HepG2 (cell line): ENCODE results near the gene PXYLP1. TPM values are rescaled to one million over a fixed set of nuclear protein-coding genes. Genes with fewer than 3 reads are reported as not detected.

ENCODE experiments used
- BORCS8-MEF2B ChIP-seq: sonication (generic); formaldehyde crosslinking; IDR thresholded peaks from 2 replicates; pipeline ENCODE4 v1.8.0; 2022; ENCODE audit warnings: mild to moderate bottlenecking, missing genetic modification reagents
- BRCA1 ChIP-seq: sonication (generic); formaldehyde crosslinking; IDR thresholded peaks from 2 replicates; pipeline ENCODE4 v1.4.0; 2020; ENCODE audit warnings: missing genetic modification reagents
- ELF3 ChIP-seq: IDR thresholded peaks from 2 replicates; pipeline ENCODE4 v1.6.1; 2016; ENCODE audit warnings: missing genetic modification reagents, missing compliant biosample characterization
- EP300 ChIP-seq, 3 experiments: sonication (generic) in 1 of 3; formaldehyde crosslinking in 1 of 3; IDR thresholded peaks; 2 replicates each; pipeline versions ENCODE4 v1.5.1 to v1.6.1; 2011 to 2020; ENCODE audit warnings: low read depth in 2 of 3, low read length in 2 of 3, borderline replicate concordance in 1 of 3, improper control_type of control experiment in 1 of 3, mild to moderate bottlenecking in 1 of 3, missing genetic modification reagents in 1 of 3, moderate library complexity in 1 of 3
- HNF4G ChIP-seq, 2 experiments: sonication (generic) in 1 of 2; formaldehyde crosslinking in 1 of 2; IDR thresholded peaks; 2 replicates each; pipeline versions ENCODE4 v1.4.0 to v1.6.1; 2011 to 2020; ENCODE audit warnings: borderline replicate concordance in 2 of 2, low read depth in 2 of 2, mild to moderate bottlenecking in 2 of 2, low read length in 1 of 2, missing genetic modification reagents in 1 of 2, moderate library complexity in 1 of 2
- NFYC ChIP-seq: IDR thresholded peaks from 2 replicates; pipeline ENCODE4 v1.6.1; 2016; ENCODE audit warnings: missing genetic modification reagents, missing compliant biosample characterization
- PAF1 ChIP-seq: IDR thresholded peaks from 2 replicates; pipeline ENCODE4 v1.6.1; 2016; ENCODE audit warnings: missing genetic modification reagents, missing compliant biosample characterization
- PHB2 ChIP-seq: fragments of 450-650 bp; IDR thresholded peaks from 2 replicates; pipeline ENCODE4 v1.6.1; 2018; ENCODE audit not compliant: partially characterized antibody
- RARA ChIP-seq: IDR thresholded peaks from 2 replicates; pipeline ENCODE4 v1.6.1; 2016; ENCODE audit warnings: missing genetic modification reagents, missing compliant biosample characterization
- SIX4 ChIP-seq: sonication (generic); formaldehyde crosslinking; IDR thresholded peaks from 2 replicates; pipeline ENCODE4 v1.4.0; 2020; ENCODE audit warnings: missing genetic modification reagents
- SP4 ChIP-seq: sonication (generic); formaldehyde crosslinking; IDR thresholded peaks from 2 replicates; pipeline ENCODE4 v1.8.1; 2023; ENCODE audit warnings: mild to moderate bottlenecking, missing genetic modification reagents
- WIZ ChIP-seq: sonication (generic); formaldehyde crosslinking; IDR thresholded peaks from 2 replicates; pipeline ENCODE4 v1.5.1; 2020; ENCODE audit warnings: mild to moderate bottlenecking, missing genetic modification reagents
- ZMYM4 ChIP-seq: sonication (generic); formaldehyde crosslinking; IDR thresholded peaks from 2 replicates; pipeline ENCODE4 v1.8.1; 2023; ENCODE audit warnings: mild to moderate bottlenecking, missing genetic modification reagents
- ZNF7 ChIP-seq: IDR thresholded peaks from 2 replicates; pipeline ENCODE4 v1.6.1; 2016; ENCODE audit warnings: missing biosample characterization, missing genetic modification reagents
- polyA plus RNA-seq, 8 experiments: library from polyadenylated mRNA; depleted of rRNA in 3 of 8; stranded (reverse) in 7 of 8; unstranded in 1 of 8; fragments of >200 nt; fragmentation: Illumina TruSeq in 4 of 8; extraction: Trizol in 4 of 8; gene quantifications; 2 replicates each; pipeline versions ENCODE4 v1.2.1 to v1.2.3, GENCODE V29; 2011 to 2016; ENCODE audit warnings: low read depth in 4 of 8, missing spikeins in 1 of 8, mixed read lengths in 1 of 8; ENCODE audit not compliant: insufficient read depth in 1 of 8
- total RNA-seq, 5 experiments: library from RNA; depleted of rRNA; stranded (reverse); fragments of >200 nt; fragmentation: Illumina TruSeq; extraction: Trizol; gene quantifications; 2 replicates each; pipeline ENCODE4 v1.2.3, GENCODE V29; 2016; ENCODE audit warnings: low read depth in 1 of 5
- TF ChIP-seq, protein P1 (sequence below), 2 experiments: IDR thresholded peaks; 2 replicates each; pipeline ENCODE4 v1.6.1; 2011 to 2012; ENCODE audit warnings: low read length in 2 of 2, borderline replicate concordance in 1 of 2, low read depth in 1 of 2, mild to moderate bottlenecking in 1 of 2, moderate library complexity in 1 of 2
- TF ChIP-seq, protein P2 (sequence below): sonication (generic); formaldehyde crosslinking; IDR thresholded peaks from 2 replicates; pipeline ENCODE4 v1.5.0; 2020; ENCODE audit warnings: missing genetic modification reagents

PXYLP1 gene
- total and polyA plus RNA-seq, 2 of the 13 experiments (the other 11 are each of a cell fraction or from before 2014, with no cell fraction given), result 4.9 to 8.1 TPM

DNA sequence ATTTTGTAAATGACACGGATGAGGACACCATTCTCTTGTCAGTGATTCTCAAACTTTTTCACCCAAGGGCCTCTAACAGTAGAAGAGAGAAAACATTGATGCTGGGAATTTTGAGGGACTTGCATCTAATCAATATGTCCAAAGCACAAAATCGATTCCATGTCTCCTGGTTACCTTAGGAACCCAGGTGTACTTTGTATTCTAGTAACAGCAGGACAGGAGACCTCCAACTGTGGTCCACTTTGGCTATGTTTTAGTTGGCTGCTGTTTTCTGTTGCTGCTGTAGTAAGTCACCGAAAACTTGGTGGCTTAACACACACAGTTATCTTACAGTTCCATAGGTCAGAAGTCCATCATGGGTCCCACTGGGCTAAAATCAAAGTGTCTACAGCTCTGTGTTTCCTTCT, 112.2 kb downstream of the PXYLP1 start (continued):
- TF ChIP-seq EP300 (IDR thresholded peaks at IDR 0.05; ENCODE audit: low read depth in 2 of 2, low read length in 2 of 2), result 0 out of 4 replicates have a peak, but pooled peaks of 1 of the 2 experiments have one; percentile 29
- no peak for TF ChIP-seq EP300 (CRISPR knock-in tag; IDR thresholded peaks at IDR 0.05; ENCODE audit: borderline replicate concordance)
- no peak for TF ChIP-seq NFYC (CRISPR knock-in tag)
- TF ChIP-seq, protein P1, sequence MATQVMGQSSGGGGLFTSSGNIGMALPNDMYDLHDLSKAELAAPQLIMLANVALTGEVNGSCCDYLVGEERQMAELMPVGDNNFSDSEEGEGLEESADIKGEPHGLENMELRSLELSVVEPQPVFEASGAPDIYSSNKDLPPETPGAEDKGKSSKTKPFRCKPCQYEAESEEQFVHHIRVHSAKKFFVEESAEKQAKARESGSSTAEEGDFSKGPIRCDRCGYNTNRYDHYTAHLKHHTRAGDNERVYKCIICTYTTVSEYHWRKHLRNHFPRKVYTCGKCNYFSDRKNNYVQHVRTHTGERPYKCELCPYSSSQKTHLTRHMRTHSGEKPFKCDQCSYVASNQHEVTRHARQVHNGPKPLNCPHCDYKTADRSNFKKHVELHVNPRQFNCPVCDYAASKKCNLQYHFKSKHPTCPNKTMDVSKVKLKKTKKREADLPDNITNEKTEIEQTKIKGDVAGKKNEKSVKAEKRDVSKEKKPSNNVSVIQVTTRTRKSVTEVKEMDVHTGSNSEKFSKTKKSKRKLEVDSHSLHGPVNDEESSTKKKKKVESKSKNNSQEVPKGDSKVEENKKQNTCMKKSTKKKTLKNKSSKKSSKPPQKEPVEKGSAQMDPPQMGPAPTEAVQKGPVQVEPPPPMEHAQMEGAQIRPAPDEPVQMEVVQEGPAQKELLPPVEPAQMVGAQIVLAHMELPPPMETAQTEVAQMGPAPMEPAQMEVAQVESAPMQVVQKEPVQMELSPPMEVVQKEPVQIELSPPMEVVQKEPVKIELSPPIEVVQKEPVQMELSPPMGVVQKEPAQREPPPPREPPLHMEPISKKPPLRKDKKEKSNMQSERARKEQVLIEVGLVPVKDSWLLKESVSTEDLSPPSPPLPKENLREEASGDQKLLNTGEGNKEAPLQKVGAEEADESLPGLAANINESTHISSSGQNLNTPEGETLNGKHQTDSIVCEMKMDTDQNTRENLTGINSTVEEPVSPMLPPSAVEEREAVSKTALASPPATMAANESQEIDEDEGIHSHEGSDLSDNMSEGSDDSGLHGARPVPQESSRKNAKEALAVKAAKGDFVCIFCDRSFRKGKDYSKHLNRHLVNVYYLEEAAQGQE (IDR thresholded peaks at IDR 0.05; ENCODE audit: borderline replicate concordance in 1 of 2, low read depth in 1 of 2, low read length in 2 of 2), result peak in 1 of 2 experiments; percentile 18; a peak in 1 of 4 replicates
- no peak for TF ChIP-seq BORCS8-MEF2B (CRISPR knock-in tag)
- TF ChIP-seq ZMYM4 (CRISPR knock-in tag), result peak; percentile 45; the same call in 1 of the 2 replicates
- TF ChIP-seq SP4 (CRISPR knock-in tag), result 0 out of 2 replicates have a peak, but pooled peaks have one; percentile 40
- 0 out of 2 replicates have a peak, but pooled peaks have one; percentile 38 for TF ChIP-seq BRCA1 (CRISPR knock-in tag)
- TF ChIP-seq WIZ (CRISPR knock-in tag), result 0 out of 2 replicates have a peak, but pooled peaks have one; percentile 69
- TF ChIP-seq ZNF7 (CRISPR knock-in tag), result no peak
- no peak for TF ChIP-seq ELF3 (CRISPR knock-in tag)
- TF ChIP-seq SIX4, result no peak
- TF ChIP-seq PHB2, result no peak
- TF ChIP-seq PAF1 (CRISPR knock-in tag), result no peak
- TF ChIP-seq, protein P2, sequence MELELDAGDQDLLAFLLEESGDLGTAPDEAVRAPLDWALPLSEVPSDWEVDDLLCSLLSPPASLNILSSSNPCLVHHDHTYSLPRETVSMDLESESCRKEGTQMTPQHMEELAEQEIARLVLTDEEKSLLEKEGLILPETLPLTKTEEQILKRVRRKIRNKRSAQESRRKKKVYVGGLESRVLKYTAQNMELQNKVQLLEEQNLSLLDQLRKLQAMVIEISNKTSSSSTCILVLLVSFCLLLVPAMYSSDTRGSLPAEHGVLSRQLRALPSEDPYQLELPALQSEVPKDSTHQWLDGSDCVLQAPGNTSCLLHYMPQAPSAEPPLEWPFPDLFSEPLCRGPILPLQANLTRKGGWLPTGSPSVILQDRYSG, result no peak
- peak; percentile 70; the same call in 1 of the 2 replicates for TF ChIP-seq HNF4G (IDR thresholded peaks at IDR 0.05; ENCODE audit: borderline replicate concordance, low read depth, low read length)
- no peak for TF ChIP-seq HNF4G (CRISPR knock-in tag; IDR thresholded peaks at IDR 0.05; ENCODE audit: borderline replicate concordance, low read depth)
- TF ChIP-seq RARA, result 0 out of 2 replicates have a peak, but pooled peaks have one; percentile 12

Other genes starting within 250 kb of the PXYLP1 start
- gene SPSB4, start 180.5 kb upstream of the PXYLP1 start, total RNA-seq (2016; rRNA removed; fragmentation: Illumina TruSeq; extraction: Trizol), result not detected in 2 replicates
- gene SPSB4, start 180.5 kb upstream of the PXYLP1 start, polyA plus RNA-seq (2011; rRNA removed), result not detected in 2 replicates
- gene ZBTB38, start 136.7 kb downstream of the PXYLP1 start, total RNA-seq (2016; rRNA removed; fragmentation: Illumina TruSeq; extraction: Trizol), result 51.7 and 77.9 TPM in 2 replicates
- gene ZBTB38, start 136.7 kb downstream of the PXYLP1 start, polyA plus RNA-seq (2011; rRNA removed), result 20.4 and 26.8 TPM in 2 replicates